Esophagus muscularis mucosa (tissue), 4 donors: Measurements from ENCODE around the gene ATF6. TPM values are rescaled to one million over a fixed set of nuclear protein-coding genes. Genes with fewer than 3 reads are reported as not detected.

Experiments used
- DNase-seq: peaks from one replicate; pipeline ENCODE4 v3.0.0-alpha.2; 2017; ENCODE audit errors: extremely low spot score
- H3K27ac ChIP-seq, 4 donors: fragments of 200-600 bp; sonication (generic); replicated peaks in 1 of 4; 1 replicate in 3 of 4; 2 replicates in 1 of 4; pipeline ENCODE4 v1.5.1; 2016 to 2019; ENCODE audit warnings: mild to moderate bottlenecking in 1 of 4
- H3K27me3 ChIP-seq, 4 donors: fragments of 200-600 bp; sonication (generic); one replicate each; pipeline versions ENCODE4 v1.5.1 to v1.6.0; 2016 to 2019
- H3K36me3 ChIP-seq, 4 donors: fragments of 200-600 bp; sonication (generic); one replicate each; pipeline ENCODE4 v1.5.1; 2016 to 2019
- H3K4me1 ChIP-seq, 4 donors: fragments of 200-600 bp; sonication (generic); one replicate each; pipeline ENCODE4 v1.5.1; 2016 to 2019
- H3K4me3 ChIP-seq, 4 donors: fragments of 200-600 bp; sonication (generic); 1 replicate in 2 of 4; 2 replicates in 2 of 4; pipeline ENCODE4 v1.5.1; 2016 to 2019; ENCODE audit warnings: mild to moderate bottlenecking in 4 of 4, moderate library complexity in 1 of 4
- H3K9me3 ChIP-seq, 4 donors: fragments of 200-600 bp; sonication (generic); 1 replicate in 3 of 4; 2 replicates in 1 of 4; pipeline ENCODE4 v1.5.1; 2016 to 2019
- CTCF ChIP-seq, 3 experiments: fragments of 200-600 bp in 2 of 3; fragments of 450-650 bp in 1 of 3; sonication (generic) in 2 of 3; IDR thresholded peaks; one replicate each; pipeline ENCODE4 v1.5.1; 2017 to 2019; ENCODE audit warnings: antibody characterized with exemption in 3 of 3, mild to moderate bottlenecking in 2 of 3, moderate library complexity in 1 of 3
- EP300 ChIP-seq: sonication (generic); formaldehyde crosslinking; IDR thresholded peaks from one replicate; pipeline ENCODE4 v1.6.1; 2017; ENCODE audit warnings: antibody characterized with exemption
- POLR2A ChIP-seq: fragments of 450-650 bp; IDR thresholded peaks from one replicate; pipeline ENCODE4 v1.6.1; 2017; ENCODE audit warnings: antibody characterized with exemption, moderate library complexity, mild to moderate bottlenecking, low read depth
- POLR2AphosphoS5 ChIP-seq, 2 donors: sonication (generic); formaldehyde crosslinking; IDR thresholded peaks; one replicate each; pipeline ENCODE4 v1.6.1; 2017; ENCODE audit warnings: antibody characterized with exemption in 2 of 2
- WGBS: methylation state at CpG from one replicate; pipeline ENCODE4 v1.1.5; 2018; 5-methylcytosine and 5-hydroxymethylcytosine counted together
- intact Hi-C: fragments of 100-400 bp; cut with DNase I; formaldehyde crosslinking; loops from one replicate; pipeline ENCODE4 v1.15.1; 2023
- total RNA-seq, 4 donors: library from RNA; depleted of rRNA; stranded (reverse); fragments of >200 nt; gene quantifications; one replicate each; pipeline versions ENCODE4 v1.1.0 to v1.2.1, GENCODE V29; 2016

The ATF6 gene
- total RNA-seq, 4 donors from 2014 or later = 24.5 to 30.6 (median 27.4) TPM

GRCh38 chr1:161970036-161970435, 203.9 kb downstream of the ATF6 start:
- DNase-seq = no peak
- Histone ChIP-seq H3K27ac (no peak overlapping the region), H3K4me1 (peaks cover 6 to 21% (median 16%) of the 10 kb centered on the region in 4 donors), H3K9me3 (no peaks in the 10 kb centered on the region), H3K27me3 (no peaks in the 10 kb centered on the region), H3K36me3 (peaks cover 0 to 13% (median 0%) of the 10 kb centered on the region in 4 donors), H3K4me3 (no peak overlapping the region)
- WGBS = 79% methylated on average over 6 of the region's 6 CpGs
- intact Hi-C loops = no loop called here
- TF ChIP-seq POLR2A (no peak), EP300 (no peak), POLR2AphosphoS5 (IDR thresholded peaks at IDR 0.05) (no peak), CTCF (IDR thresholded peaks at IDR 0.05) (no peak)

- no peak overlapping the region for H3K4me3 ChIP-seq
- intact Hi-C loops = no loop called here
Measured at GRCh38 chr1:161970633-161971032, 204.5 kb downstream of the ATF6 start.

GRCh38 chr1:161972828-161973227, 206.7 kb downstream of the ATF6 start:
- Histone ChIP-seq H3K27me3 (no peaks in the 10 kb centered on the region), H3K9me3 (no peaks in the 10 kb centered on the region), H3K4me3 (no peak overlapping the region), H3K36me3 (peaks cover 0 to 6% (median 0%) of the 10 kb centered on the region in 4 donors), H3K4me1 (peaks cover 6 to 21% (median 16%) of the 10 kb centered on the region in 4 donors), H3K27ac (no peak overlapping the region)
- WGBS = 86% methylated on average over 5 of the region's 9 CpGs
- intact Hi-C loops = no loop called here
- TF ChIP-seq POLR2AphosphoS5 (IDR thresholded peaks at IDR 0.05) (no peak), CTCF (IDR thresholded peaks at IDR 0.05) (no peak), POLR2A (no peak), EP300 (no peak)
- no peak for DNase-seq

More at GRCh38 chr1:161970633-161971032, 204.5 kb downstream of the ATF6 start:
- TF ChIP-seq POLR2A (no peak), CTCF (IDR thresholded peaks at IDR 0.05) (no peak), POLR2AphosphoS5 (IDR thresholded peaks at IDR 0.05) (no peak), EP300 (no peak)
- DNase-seq = no peak
- Histone ChIP-seq H3K27ac (no peak overlapping the region), H3K9me3 (no peaks in the 10 kb centered on the region), H3K4me1 (peaks cover 6 to 21% (median 16%) of the 10 kb centered on the region in 4 donors), H3K27me3 (no peaks in the 10 kb centered on the region), H3K36me3 (peaks cover 0 to 13% (median 0%) of the 10 kb centered on the region in 4 donors)
- 67% methylated on average over 3 of the region's 3 CpGs for WGBS

GRCh38 chr1:161973924-161974845, 208.1 kb downstream of the ATF6 start:
- DNase-seq = no peak
- H3K36me3 ChIP-seq = peaks cover 0 to 5% (median 0%) of the 10 kb centered on the region in 4 donors
- no peaks in the 10 kb centered on the region for H3K27me3 ChIP-seq
- no peak overlapping the region for H3K4me3 ChIP-seq
- intact Hi-C loops = no loop called here
- 58% methylated on average over 9 of the region's 9 CpGs for WGBS
- H3K27ac ChIP-seq = peak overlapping the region; percentile 2 to 58 (median 22)
- no peaks in the 10 kb centered on the region for H3K9me3 ChIP-seq
- H3K4me1 ChIP-seq = peaks cover 6 to 21% (median 16%) of the 10 kb centered on the region in 4 donors
- TF ChIP-seq CTCF (IDR thresholded peaks at IDR 0.05) (no peak), POLR2AphosphoS5 (IDR thresholded peaks at IDR 0.05) (no peak), POLR2A (no peak), EP300 (no peak)
